ENCODE measurements around the gene KLC1.

GRCh38 chr14:103700753-103701490 lies 71.9 kb downstream of the KLC1 start:
- no peak for TF ChIP-seq CTCF (IDR thresholded peaks at IDR 0.05; ENCODE audit: low read depth, low read length, poor library complexity, severe bottlenecking)
- TF ChIP-seq EZH2phosphoT487 (IDR thresholded peaks at IDR 0.05; ENCODE audit: borderline replicate concordance, low read length) = no peak

All from DOHH2 (cell line).